Transverse colon (tissue), 4 donors: ENCODE results near the gene MSLN. TPM values are rescaled to one million over a fixed set of nuclear protein-coding genes. Genes with fewer than 3 reads are reported as not detected.

Experiments used
- DNase-seq: peaks from one replicate; pipeline ENCODE4 v3.0.0-alpha.2; 2019
- H3K27ac ChIP-seq, 4 donors: fragments of 200-600 bp; sonication (generic); 2 replicates each; pipeline ENCODE4 v1.5.1; 2016 to 2018; ENCODE audit warnings: inconsistent platforms in 4 of 4
- H3K27me3 ChIP-seq: fragments of 200-600 bp; sonication (generic); 2 replicates; pipeline ENCODE4 v1.5.1; 2017; ENCODE audit warnings: inconsistent platforms
- H3K36me3 ChIP-seq, 4 donors: fragments of 200-600 bp; sonication (generic); 2 replicates each; pipeline ENCODE4 v1.5.1; 2017 to 2019; ENCODE audit warnings: inconsistent platforms in 4 of 4
- H3K4me1 ChIP-seq, 4 donors: fragments of 200-600 bp; sonication (generic); 2 replicates each; pipeline ENCODE4 v1.5.1; 2017 to 2020; ENCODE audit warnings: inconsistent platforms in 4 of 4
- H3K4me3 ChIP-seq, 4 donors: fragments of 200-600 bp; sonication (generic); 1 replicate in 1 of 4; 2 replicates in 3 of 4; pipeline versions ENCODE4 v1.5.1 to v1.6.1; 2017 to 2019; ENCODE audit warnings: inconsistent platforms in 4 of 4
- H3K9me3 ChIP-seq, 2 donors: fragments of 200-600 bp; sonication (generic); 2 replicates each; pipeline ENCODE4 v1.5.1; 2017 to 2019; ENCODE audit warnings: inconsistent platforms in 2 of 2
- EP300 ChIP-seq: sonication (generic); formaldehyde crosslinking; IDR thresholded peaks from one replicate; pipeline ENCODE4 v1.6.1; 2017; ENCODE audit warnings: antibody characterized with exemption, low read depth
- POLR2A ChIP-seq: fragments of 450-650 bp; IDR thresholded peaks from one replicate; pipeline ENCODE4 v1.6.1; 2016; ENCODE audit warnings: antibody characterized with exemption, mild to moderate bottlenecking, moderate library complexity
- POLR2AphosphoS5 ChIP-seq, 3 donors: sonication (generic); formaldehyde crosslinking; IDR thresholded peaks; one replicate each; pipeline ENCODE4 v1.6.1; 2016; ENCODE audit warnings: antibody characterized with exemption in 3 of 3
- WGBS, 2 donors: methylation state at CpG; one replicate each; pipeline ENCODE4 v1.1.5; 2018; ENCODE audit warnings: low coverage in 1 of 2; 5-methylcytosine and 5-hydroxymethylcytosine counted together
- in situ Hi-C, 4 donors: fragments of 200-750 bp; cut with MboI; loops; one replicate each; pipeline versions ENCODE4 v1.15.0 to v1.15.1; 2017; ENCODE audit warnings: low sequenced_read_pairs in 3 of 4, low pct_ligation_motif_present in 1 of 4, low pct_unique_long_range_greater_than_20kb in 1 of 4
- intact Hi-C: fragments of 100-400 bp; cut with DNase I; formaldehyde crosslinking; loops from one replicate; pipeline ENCODE4 v1.15.1; 2023; ENCODE audit warnings: low total_unique reads
- total RNA-seq, 4 donors: library from RNA; depleted of rRNA; stranded (reverse); fragments of >200 nt; gene quantifications; one replicate each; pipeline ENCODE4 v1.1.0, GENCODE V29; 2016
- TF ChIP-seq, protein P1 (sequence below), 5 experiments: fragments of 200-600 bp in 3 of 5; fragments of 450-650 bp in 2 of 5; sonication (generic) in 3 of 5; IDR thresholded peaks; 1 replicate in 2 of 5; 2 replicates in 3 of 5; pipeline ENCODE4 v1.5.1; 2016 to 2017; ENCODE audit warnings: antibody characterized with exemption in 5 of 5, inconsistent platforms in 3 of 5, mild to moderate bottlenecking in 2 of 5, moderate library complexity in 1 of 5

The MSLN gene
- total RNA-seq, 4 donors from 2014 or later = 4.9 to 21.2 (median 10.3) TPM; not detected in 1

DNA sequence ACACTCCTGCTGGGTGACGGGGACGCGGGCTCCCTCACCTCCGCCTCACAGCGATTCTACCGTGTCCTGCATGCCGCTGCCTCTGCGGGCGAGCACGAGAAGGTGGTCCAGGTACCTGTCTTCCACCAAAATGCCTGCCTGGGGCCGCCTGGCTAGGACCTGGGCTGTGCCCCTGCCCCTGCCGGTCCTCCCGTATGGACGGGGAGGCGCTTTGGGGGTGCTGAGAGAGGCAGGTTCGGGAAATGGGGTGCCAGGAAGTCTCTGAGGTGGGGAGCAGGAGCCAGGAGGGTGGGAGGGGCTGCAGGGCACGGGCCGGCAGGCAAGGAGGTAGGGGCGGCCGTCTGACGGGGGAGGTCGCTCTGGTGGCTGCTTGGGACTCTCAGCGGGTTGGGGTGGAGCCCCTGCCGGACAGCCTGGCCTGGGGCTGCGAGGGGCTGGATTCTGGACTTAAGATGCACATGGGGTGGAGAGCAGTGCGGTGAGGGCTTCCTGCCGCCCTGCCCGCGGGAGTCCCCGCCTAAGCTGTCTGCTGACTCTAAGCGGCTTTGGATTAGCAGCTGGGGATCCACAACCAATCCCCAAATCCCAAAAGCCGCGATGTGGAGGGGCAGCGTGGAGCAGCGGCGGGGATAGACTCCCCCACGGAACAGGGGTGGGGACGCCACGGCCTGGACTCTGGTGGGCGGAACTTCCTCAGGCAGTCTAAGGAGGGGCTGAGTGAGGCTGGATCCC lies 33.7 kb downstream of the MSLN start:
- Histone ChIP-seq H3K27me3 (peaks cover 8% of the 10 kb centered on the region), H3K36me3 (no peaks in the 10 kb centered on the region), H3K9me3 (no peaks in the 10 kb centered on the region), H3K4me1 (peaks cover under 1 to 4% (median 2%) of the 10 kb centered on the region in 4 donors), H3K27ac (no peak overlapping the region), H3K4me3 (no peak overlapping the region)
- 89% methylated on average over 14 to 39 of the region's 40 CpGs for WGBS, 2 donors
- intact Hi-C loops (no loop called here), in situ Hi-C loops (no loop called here)
- DNase-seq = no peak
- TF ChIP-seq POLR2A = no peak
- TF ChIP-seq POLR2AphosphoS5 (IDR thresholded peaks at IDR 0.05) = no peak
- TF ChIP-seq, protein P1, sequence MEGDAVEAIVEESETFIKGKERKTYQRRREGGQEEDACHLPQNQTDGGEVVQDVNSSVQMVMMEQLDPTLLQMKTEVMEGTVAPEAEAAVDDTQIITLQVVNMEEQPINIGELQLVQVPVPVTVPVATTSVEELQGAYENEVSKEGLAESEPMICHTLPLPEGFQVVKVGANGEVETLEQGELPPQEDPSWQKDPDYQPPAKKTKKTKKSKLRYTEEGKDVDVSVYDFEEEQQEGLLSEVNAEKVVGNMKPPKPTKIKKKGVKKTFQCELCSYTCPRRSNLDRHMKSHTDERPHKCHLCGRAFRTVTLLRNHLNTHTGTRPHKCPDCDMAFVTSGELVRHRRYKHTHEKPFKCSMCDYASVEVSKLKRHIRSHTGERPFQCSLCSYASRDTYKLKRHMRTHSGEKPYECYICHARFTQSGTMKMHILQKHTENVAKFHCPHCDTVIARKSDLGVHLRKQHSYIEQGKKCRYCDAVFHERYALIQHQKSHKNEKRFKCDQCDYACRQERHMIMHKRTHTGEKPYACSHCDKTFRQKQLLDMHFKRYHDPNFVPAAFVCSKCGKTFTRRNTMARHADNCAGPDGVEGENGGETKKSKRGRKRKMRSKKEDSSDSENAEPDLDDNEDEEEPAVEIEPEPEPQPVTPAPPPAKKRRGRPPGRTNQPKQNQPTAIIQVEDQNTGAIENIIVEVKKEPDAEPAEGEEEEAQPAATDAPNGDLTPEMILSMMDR (IDR thresholded peaks at IDR 0.05) = no peak
- TF ChIP-seq EP300 = no peak

DNA sequence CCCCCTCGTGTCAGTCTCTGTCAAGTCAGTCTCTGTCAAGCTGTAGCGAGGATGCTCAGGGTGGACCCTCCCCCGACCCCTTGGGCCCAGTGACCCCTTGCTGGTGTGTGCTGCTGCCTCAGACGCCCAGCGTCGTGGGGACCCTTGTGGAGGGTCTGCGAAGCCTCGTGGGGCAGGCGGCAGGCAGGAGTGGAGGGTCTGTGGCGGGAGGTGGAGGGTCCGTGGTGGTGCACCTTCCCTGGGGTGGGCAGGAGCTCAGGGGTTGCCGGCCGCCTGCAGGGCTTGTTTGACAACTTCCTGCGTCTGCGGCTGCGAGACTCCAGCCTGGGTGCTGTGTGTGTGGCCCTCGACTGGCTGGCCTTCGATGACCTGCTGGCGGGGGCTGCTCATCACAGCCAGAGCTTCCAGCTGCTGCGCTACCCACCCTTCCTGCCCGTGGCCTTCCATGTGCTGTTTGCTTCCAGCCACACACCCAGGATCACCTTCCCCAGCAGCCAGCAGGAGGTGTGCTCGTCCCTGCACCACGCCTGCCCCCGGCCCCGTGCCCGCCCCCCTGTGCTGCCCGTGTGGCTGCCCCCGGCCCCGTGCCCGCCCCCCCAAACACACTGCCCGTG lies 34.4 kb downstream of the MSLN start:
- WGBS, 2 donors = 65% methylated on average over 23 of the region's 31 CpGs; no CpG with 5 or more reads in 1 of the 2 donors
- TF ChIP-seq, protein P1 (IDR thresholded peaks at IDR 0.05) = no peak
- no peak for TF ChIP-seq POLR2AphosphoS5 (IDR thresholded peaks at IDR 0.05)
- no peak overlapping the region for H3K27ac ChIP-seq
- in situ Hi-C loops (no loop called here), intact Hi-C loops (no loop called here)
- no peaks in the 10 kb centered on the region for H3K4me1 ChIP-seq
- no peaks in the 10 kb centered on the region for H3K36me3 ChIP-seq
- H3K9me3 ChIP-seq = no peaks in the 10 kb centered on the region
- DNase-seq = no peak
- peaks cover 15% of the 10 kb centered on the region for H3K27me3 ChIP-seq
- H3K4me3 ChIP-seq = no peak overlapping the region

DNA sequence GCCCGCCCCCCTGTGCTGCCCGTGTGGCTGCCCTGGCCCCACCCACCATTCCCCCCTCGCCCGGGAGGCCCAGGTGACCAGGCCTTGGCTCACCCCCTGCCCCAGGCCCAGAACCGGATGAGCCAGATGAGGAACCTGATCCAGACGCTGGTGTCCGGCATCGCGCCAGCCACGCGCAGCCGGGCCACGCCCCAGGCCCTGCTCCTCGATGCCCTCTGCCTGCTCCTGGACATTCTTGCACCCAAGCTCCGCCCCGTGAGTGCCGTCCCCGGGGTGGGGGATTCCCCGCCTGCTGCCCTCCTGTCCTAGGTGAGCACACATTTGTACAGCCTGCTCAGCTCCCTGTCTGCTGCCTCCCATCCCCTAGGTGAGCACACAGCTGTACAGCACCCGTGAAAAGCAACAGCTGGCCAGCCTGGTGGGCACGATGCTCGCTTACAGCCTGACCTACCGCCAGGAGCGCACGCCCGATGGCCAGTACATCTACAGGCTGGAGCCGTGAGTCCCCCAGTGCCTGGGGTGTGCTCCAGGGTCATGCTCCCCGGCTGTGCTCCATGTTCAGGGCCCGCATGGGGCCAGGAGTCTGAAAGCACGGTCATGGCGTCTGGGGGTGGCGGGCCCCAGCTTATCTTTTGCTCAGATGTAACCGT lies 35.2 kb downstream of the MSLN start:
- H3K4me1 ChIP-seq = no peaks in the 10 kb centered on the region
- no peak for TF ChIP-seq POLR2A
- no peak for TF ChIP-seq EP300
- TF ChIP-seq, protein P1 (IDR thresholded peaks at IDR 0.05) = no peak
- no peak for TF ChIP-seq POLR2AphosphoS5 (IDR thresholded peaks at IDR 0.05)
- H3K9me3 ChIP-seq = no peaks in the 10 kb centered on the region
- 65% methylated on average over 14 of the region's 33 CpGs; no CpG with 5 or more reads in 1 of the 2 donors for WGBS, 2 donors
- no peak overlapping the region for H3K27ac ChIP-seq
- no peak overlapping the region for H3K4me3 ChIP-seq
- intact Hi-C loops (no loop called here), in situ Hi-C loops (no loop called here)
- peaks cover 23% of the 10 kb centered on the region for H3K27me3 ChIP-seq
- H3K36me3 ChIP-seq = no peaks in the 10 kb centered on the region
- DNase-seq = peak; percentile 50

DNA sequence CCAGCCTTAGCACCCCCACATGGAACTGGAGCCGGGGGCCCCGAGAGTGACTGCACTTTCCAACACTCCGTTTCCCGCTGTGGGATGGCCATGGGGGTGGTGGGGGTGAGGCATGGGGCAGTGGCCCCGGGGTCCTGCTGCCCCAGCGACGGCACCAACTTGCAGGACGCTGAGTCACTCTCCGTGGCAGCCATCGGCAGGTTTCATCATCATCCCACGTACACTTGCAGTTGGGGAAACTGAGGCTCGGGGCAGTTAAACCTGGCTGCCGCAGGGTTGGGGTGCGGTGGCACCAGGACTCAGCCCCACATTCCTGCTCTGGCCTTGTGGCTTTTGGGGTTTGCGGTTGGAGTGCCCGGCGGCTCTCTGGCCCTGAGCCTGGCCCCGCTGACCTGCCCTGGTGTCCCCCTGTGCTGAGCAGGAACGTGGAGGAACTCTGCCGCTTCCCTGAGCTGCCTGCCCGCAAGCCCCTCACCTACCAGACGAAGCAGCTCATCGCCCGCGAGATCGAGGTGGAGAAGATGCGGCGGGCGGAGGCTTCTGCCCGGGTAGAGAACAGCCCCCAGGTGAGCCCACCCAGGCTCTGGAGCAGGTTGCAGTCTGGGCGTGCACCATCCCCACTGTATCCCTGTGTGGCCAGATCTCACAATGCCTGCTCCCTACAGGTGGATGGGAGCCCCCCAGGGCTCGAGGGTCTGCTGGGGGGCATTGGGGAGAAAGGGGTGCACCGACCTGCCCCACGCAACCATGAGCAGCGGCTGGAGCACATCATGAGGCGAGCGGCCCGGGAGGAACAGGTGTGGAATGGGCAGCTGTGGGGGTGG lies 36.0 kb downstream of the MSLN start:
- peaks cover 31% of the 10 kb centered on the region for H3K27me3 ChIP-seq
- intact Hi-C loops (no loop called here), in situ Hi-C loops (no loop called here)

More for the DNA sequence above, 36.0 kb downstream of the MSLN start:
- no peaks in the 10 kb centered on the region for H3K36me3 ChIP-seq
- TF ChIP-seq EP300 = no peak
- TF ChIP-seq POLR2A = no peak
- TF ChIP-seq POLR2AphosphoS5 (IDR thresholded peaks at IDR 0.05) = no peak
- TF ChIP-seq, protein P1 (IDR thresholded peaks at IDR 0.05) = no peak
- no peak overlapping the region for H3K4me3 ChIP-seq
- no peaks in the 10 kb centered on the region for H3K4me1 ChIP-seq
- 91% methylated on average over 38 of the region's 38 CpGs; no CpG with 5 or more reads in 1 of the 2 donors for WGBS, 2 donors
- DNase-seq = no peak
- H3K9me3 ChIP-seq = no peaks in the 10 kb centered on the region
- H3K27ac ChIP-seq = no peak overlapping the region
